Skin of body (tissue), 2 donors: ENCODE results near the gene ATF5. TPM values are rescaled to one million over a fixed set of nuclear protein-coding genes. Genes with fewer than 3 reads are reported as not detected.
"Not testable (repeated sequence)": the region's sequence is repeated elsewhere in the genome, so short reads cannot be mapped to it uniquely, and the experiment has no call there.

Source experiments
- DNase-seq: peaks from one replicate; lab custom pipeline; 2025; lab: John Stamatoyannopoulos, UW
- total RNA-seq: library from RNA; depleted of rRNA; stranded (reverse); fragments of >200 nt; gene quantifications from one replicate; pipeline ENCODE4 v1.2.3, GENCODE V29; 2014

ATF5 gene
- total RNA-seq, 1 donor from 2014 or later = 2.0 TPM

DNA sequence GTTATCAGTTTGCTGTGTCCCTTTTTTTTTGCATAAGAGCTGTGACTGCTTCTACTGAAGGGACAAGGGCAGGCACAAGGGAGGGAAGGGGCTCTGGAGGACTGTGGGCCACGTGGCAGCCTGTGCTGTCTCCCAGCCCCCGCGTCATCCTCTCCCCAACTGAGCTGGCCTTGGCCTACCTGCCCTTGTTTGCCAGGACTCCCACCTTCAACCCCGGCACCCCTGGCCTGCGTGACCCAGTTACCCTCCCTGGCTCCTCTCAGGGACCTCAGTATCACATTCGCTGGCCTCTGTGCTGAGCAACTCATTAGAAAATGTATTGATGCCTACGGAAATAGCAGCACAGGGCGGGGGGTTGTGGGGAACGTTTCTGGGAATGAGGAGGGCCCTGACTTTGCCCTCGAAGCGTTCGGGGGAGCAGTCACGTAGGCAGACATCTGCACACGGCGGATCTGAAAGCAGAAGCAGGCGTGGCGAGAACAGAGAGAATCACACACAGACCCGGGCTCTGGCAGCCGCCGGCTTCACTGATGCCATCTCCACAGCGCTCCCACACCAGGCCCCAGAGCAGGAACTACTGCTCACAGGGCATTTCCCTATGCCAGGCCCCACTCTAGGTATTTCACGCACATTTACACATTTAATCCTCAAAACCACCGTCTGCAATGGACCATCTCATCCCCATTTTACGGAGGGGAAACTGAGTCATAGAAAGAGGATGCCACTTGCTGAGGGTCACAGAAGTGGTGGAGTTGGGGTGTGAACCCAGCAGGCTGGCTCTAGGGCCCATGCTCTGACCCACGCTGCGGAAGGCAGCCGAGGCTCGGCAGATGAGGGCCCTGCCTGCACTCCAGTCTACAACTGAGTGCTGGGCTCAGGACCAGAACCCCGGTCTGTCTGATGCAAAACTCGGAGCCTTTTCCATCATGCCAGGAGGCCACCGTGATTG lies 5.7 kb upstream of the ATF5 start:
- no peak for DNase-seq

- no peak for DNase-seq
Observed at GRCh38 chr19:49924004-49924880, 4.8 kb upstream of the ATF5 start.

DNA sequence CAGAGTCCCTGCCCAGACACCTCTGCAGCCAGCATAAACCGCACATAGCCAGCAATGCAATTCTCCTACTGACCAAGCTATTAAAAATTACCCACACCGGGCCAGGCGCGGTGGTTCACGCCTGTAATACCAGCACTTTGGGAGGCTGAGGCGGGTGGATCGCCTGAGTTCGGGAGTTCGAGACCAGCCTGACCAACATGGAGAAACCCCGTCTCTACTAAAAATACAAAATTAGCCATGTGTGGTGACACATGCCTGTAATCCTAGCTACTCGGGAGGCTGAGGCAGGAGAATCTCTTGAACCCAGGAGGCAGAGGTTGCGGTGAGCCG lies 4.2 kb upstream of the ATF5 start:
- not testable (repeated sequence) for DNase-seq

- no peak for DNase-seq
Observed at GRCh38 chr19:49925486-49925885, 3.5 kb upstream of the ATF5 start.

GRCh38 chr19:49926515-49926914 lies 2.5 kb upstream of the ATF5 start:
- no peak for DNase-seq

DNA sequence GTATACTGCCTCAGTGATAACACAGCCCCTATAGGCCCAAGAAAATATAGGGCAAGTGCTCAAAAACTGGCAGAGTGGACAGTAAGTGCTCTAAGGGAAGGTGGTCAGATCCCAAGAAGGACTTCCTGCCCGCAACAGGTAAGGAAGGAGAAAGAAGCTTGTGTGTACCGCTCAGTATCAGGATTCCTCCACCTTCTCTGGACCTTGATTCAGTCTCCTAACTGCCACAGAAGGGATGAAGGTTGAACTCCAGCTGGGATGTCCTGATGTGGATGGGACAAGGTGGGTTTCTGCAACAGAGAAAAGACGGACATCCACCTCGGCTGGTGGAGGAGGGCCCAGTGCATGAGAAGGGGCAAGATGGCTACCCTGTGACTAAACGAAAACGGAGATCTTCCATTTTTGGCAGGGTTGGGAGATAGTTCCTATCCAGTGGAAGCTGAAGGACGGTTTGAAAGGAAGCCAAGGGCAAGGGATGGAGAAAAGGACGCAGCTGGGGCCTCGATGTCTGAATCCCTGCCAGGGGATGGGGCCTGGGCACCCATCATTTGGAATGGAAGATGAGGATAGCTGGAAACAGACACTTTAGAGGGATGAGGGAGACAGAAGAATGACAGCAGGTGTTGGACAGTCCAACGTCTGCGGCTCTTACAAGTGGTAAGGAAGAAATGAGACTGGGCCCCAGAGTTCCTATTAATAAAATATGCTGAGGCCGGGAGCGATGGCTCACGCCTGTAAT lies 1.3 kb upstream of the ATF5 start:
- no peak for DNase-seq

- peak; percentile 95 for DNase-seq
Observed at GRCh38 chr19:49929611-49930482, 842 bp downstream of the ATF5 start.

- no peak for DNase-seq
Observed at GRCh38 chr19:49930483-49931011, 1.5 kb downstream of the ATF5 start.

DNA sequence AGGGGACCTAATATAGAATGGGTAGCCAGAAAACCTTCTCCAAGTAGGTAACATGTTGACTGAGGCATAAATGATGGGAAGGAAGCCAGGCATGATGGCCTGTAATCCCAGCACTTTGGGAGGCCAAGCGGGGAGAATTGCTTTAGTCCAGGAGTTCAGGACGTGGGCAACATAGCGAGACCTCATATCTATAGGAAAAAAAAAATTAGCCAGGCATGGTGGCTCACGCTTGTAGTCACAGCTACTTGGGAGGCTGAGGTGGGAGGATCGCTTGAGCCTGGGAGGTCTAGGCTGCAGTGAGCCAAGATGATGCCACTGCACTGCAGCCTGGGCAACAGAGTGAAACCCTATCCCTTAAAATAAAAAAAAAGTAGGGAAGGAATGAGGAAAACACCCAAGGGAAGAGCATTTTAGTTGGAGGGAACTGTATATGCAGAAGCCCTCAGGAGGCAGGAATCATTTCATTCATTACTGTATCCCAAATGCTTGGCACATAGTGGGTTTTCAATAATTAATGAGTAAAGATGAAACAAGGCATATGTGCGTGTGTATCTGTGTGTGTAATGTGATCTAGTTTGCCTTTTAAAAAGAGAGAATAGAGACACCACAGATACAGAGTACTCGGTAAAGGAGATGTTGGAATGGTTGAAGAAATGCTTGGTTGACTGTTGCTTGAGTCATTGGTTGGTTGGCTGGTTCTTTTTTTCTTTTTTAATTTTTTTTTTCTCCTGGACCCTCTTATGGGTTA lies 2.5 kb downstream of the ATF5 start:
- no peak for DNase-seq

- no peak for DNase-seq
Observed at GRCh38 chr19:49932041-49932451, 3.0 kb downstream of the ATF5 start.

GRCh38 chr19:49932731-49933131 lies 3.7 kb downstream of the ATF5 start:
- DNase-seq = no peak

DNA sequence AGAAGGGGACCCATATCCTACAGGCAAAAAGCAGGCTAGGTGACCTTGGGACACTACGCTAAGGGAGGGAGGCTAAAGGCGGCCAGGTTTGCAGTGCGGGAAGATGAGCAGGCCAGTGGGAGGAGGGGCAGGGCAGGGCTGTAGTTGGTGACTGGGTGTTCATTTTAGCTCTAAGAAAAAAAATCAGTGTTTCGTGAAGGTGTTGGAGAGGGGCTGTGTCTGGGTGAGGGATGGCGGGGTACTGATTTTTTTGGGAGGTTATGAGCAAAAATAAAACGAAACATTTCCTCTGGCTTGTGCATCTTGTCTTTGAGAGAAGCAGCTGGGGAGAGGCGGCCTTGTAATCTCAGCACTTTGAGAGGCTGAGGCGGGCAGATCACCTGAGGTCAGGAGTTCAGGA lies 4.6 kb downstream of the ATF5 start:
- no peak for DNase-seq

- no peak for DNase-seq
Observed at GRCh38 chr19:49936549-49936948, 7.5 kb downstream of the ATF5 start.

DNA sequence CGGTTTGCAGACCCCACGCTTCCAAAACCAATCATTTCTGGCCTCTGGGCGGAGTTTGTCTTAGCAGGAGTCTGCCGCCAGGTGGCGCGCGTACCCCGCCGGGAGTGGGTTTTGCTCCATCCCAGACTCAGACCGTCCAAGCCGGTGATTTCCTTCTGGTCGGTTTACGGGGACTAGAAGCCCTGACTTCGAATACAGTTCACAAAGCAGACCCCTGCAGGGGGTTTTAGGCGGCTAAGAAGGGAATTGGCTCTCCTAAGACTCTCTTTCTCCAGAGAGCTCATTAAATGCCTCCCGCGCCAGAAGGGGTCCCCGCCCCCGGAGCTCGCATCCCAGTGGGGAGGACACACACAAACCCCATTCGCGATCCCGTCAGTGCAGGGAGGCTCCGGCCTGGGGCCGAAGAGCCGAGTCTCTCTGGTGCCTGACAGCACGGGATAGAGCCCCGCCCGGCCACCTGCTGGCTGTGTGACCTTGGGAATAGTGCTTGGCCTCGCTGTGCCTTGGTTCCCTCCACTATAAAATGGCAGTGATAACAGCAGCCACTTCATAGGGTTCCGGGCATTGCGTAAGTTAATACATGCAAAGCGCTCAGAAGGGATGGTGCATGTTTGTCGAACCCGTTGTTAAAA lies 8.9 kb downstream of the ATF5 start:
- peak; percentile 59 for DNase-seq

- DNase-seq = no peak
Observed at GRCh38 chr19:49938662-49939061, 9.7 kb downstream of the ATF5 start.

GRCh38 chr19:49939721-49940481 lies 10.9 kb downstream of the ATF5 start:
- DNase-seq = no peak

DNA sequence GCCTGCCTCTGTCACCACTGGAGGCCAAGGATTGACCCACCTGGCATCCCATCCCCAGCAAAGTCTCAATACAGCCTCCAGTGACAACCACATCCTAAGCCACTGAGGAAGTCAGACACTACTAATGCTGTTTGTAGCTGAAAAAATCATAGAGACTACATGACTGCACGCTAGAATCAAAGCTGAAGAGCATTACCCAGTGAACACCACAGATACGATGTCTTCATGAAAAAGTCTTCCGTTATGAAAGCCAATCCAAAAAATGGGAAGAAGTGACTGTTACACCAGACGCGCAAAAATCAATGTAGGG lies 11.4 kb downstream of the ATF5 start:
- no peak for DNase-seq

GRCh38 chr19:49944567-49944966 lies 15.6 kb downstream of the ATF5 start:
- not testable (repeated sequence) for DNase-seq

DNA sequence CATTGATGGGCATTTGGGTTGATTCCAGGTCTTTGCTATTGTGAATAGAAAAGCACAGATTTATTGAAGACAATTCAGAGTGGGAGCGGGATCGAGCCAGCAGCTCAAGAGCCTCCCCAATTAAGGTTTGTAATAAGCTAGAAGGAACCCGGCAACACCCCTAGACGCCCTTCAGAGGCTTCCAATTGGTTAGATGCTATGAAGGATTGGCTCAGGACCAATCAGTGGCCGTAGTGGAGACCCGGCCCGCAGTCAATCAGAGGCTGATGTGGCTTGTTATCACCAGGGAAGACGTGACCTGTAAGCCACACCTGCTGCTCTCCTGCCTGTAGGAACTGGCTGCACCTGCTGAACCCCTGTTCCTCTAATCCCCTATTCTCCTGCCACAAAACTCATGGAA lies 17.4 kb downstream of the ATF5 start:
- DNase-seq = no peak
